Measurements from ENCODE around the gene NXPE4. TPM values are rescaled to one million over a fixed set of nuclear protein-coding genes. Genes with fewer than 3 reads are reported as not detected.

The NXPE4 gene
- polyA plus RNA-seq, 1 of the 3 experiments (the other 2 are of a cell fraction), result not detected

DNA sequence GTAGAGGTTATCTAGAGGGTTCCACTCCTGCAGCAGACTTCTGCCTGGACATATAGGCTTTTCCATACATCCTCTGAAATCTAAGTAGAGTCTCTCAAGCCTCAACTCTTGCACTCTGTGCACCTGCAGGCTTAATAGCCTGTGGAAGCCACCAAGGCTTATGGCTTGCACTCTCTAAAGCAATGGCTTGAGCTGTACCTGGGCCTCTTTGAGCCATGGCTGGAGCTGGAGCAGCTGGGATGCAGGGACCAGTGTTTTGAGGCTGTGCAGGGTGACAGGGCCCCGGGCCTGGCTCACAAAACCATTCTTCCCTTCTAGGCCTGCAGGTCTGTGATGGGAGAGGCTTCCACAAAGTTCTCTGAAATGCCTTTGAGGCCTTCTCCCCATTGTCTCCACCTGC, 2.9 kb upstream of the NXPE4 start:
- Histone ChIP-seq H3K9me3 (no peaks in the 10 kb centered on the region), H3F3A (replicated peaks; ENCODE audit: insufficient read depth) (peaks cover 9% of the 10 kb centered on the region), H3K9ac (no peak overlapping the region), H3K27me3 (ENCODE audit: insufficient read depth) (no peaks in the 10 kb centered on the region), H3K27ac (ENCODE audit: low read depth in 2 of 2, low read length in 1 of 2) (no peak overlapping the region), H4K20me1 (ENCODE audit: insufficient read depth) (no peaks in the 10 kb centered on the region), H3K9me2 (no peaks in the 10 kb centered on the region), H3K36me3 (replicated peaks in 1 of 2; ENCODE audit: control insufficient read depth in 1 of 2, insufficient read depth in 2 of 2, low read length in 1 of 2) (no peaks in the 10 kb centered on the region), H3K4me2 (no peak overlapping the region), H2AFZ (ENCODE audit: low read depth) (no peak overlapping the region), H3K79me2 (ENCODE audit: insufficient read depth) (no peaks in the 10 kb centered on the region), H3K4me1 (ENCODE audit: control insufficient read depth in 1 of 2, insufficient read depth in 2 of 2, low read depth in 1 of 2, low read length in 1 of 2) (no peaks in the 10 kb centered on the region), H3K4me3 (ENCODE audit: low read depth in 2 of 2, low read length in 1 of 2) (no peak overlapping the region)
- TF ChIP-seq MEF2A (IDR thresholded peaks at IDR 0.05; ENCODE audit: borderline replicate concordance, low read depth) (no peak), NRF1 (IDR thresholded peaks at IDR 0.05; ENCODE audit: low read depth, low read length) (no peak), IRF3 (IDR thresholded peaks at IDR 0.05; ENCODE audit: low read depth, low read length) (no peak), FOXM1 (IDR thresholded peaks at IDR 0.05; ENCODE audit: low read depth) (no peak), TEAD4 (IDR thresholded peaks at IDR 0.05; ENCODE audit: borderline replicate concordance, insufficient read depth) (no peak), USF1 (IDR thresholded peaks at IDR 0.05; ENCODE audit: borderline replicate concordance, low read depth) (no peak), RAD21 (IDR thresholded peaks at IDR 0.05; ENCODE audit: low read length) (no peak), FOXJ3 (CRISPR knock-in tag; IDR thresholded peaks at IDR 0.05) (no peak), CTCF (IDR thresholded peaks at IDR 0.05) (no peak), JUND (IDR thresholded peaks at IDR 0.05) (no peak), ZBTB33 (IDR thresholded peaks at IDR 0.05; ENCODE audit: borderline replicate concordance, low read depth) (no peak), CHD2 (IDR thresholded peaks at IDR 0.05; ENCODE audit: low read length, partially characterized antibody) (no peak), RXRA (IDR thresholded peaks at IDR 0.05; ENCODE audit: borderline replicate concordance, low read depth) (no peak), ELF1 (IDR thresholded peaks at IDR 0.05) (no peak), EZH2phosphoT487 (IDR thresholded peaks at IDR 0.05; ENCODE audit: borderline replicate concordance, low read depth) (no peak), RCOR1 (IDR thresholded peaks at IDR 0.05; ENCODE audit: low read length) (no peak)
- TF ChIP-seq, protein P1, sequence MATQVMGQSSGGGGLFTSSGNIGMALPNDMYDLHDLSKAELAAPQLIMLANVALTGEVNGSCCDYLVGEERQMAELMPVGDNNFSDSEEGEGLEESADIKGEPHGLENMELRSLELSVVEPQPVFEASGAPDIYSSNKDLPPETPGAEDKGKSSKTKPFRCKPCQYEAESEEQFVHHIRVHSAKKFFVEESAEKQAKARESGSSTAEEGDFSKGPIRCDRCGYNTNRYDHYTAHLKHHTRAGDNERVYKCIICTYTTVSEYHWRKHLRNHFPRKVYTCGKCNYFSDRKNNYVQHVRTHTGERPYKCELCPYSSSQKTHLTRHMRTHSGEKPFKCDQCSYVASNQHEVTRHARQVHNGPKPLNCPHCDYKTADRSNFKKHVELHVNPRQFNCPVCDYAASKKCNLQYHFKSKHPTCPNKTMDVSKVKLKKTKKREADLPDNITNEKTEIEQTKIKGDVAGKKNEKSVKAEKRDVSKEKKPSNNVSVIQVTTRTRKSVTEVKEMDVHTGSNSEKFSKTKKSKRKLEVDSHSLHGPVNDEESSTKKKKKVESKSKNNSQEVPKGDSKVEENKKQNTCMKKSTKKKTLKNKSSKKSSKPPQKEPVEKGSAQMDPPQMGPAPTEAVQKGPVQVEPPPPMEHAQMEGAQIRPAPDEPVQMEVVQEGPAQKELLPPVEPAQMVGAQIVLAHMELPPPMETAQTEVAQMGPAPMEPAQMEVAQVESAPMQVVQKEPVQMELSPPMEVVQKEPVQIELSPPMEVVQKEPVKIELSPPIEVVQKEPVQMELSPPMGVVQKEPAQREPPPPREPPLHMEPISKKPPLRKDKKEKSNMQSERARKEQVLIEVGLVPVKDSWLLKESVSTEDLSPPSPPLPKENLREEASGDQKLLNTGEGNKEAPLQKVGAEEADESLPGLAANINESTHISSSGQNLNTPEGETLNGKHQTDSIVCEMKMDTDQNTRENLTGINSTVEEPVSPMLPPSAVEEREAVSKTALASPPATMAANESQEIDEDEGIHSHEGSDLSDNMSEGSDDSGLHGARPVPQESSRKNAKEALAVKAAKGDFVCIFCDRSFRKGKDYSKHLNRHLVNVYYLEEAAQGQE (IDR thresholded peaks at IDR 0.05; ENCODE audit: low read depth, low read length), result no peak
- TF ChIP-seq, protein P2, sequence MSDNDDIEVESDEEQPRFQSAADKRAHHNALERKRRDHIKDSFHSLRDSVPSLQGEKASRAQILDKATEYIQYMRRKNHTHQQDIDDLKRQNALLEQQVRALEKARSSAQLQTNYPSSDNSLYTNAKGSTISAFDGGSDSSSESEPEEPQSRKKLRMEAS (IDR thresholded peaks at IDR 0.05; ENCODE audit: low read depth), result no peak
- DNase-seq, result no peak
- WGBS (ENCODE audit: low lambda C conversion rate), result no CpG with 5 or more reads among the region's 1 CpG
- POLR2A ChIA-PET, result no interaction called here
- CTCF ChIA-PET, result no interaction called here

All from SK-N-SH (cell line).